ENCODE data around the gene KIF12. TPM values are rescaled to one million over a fixed set of nuclear protein-coding genes. Genes with fewer than 3 reads are reported as not detected.

KIF12 gene
- total RNA-seq, 1 experiment from 2014 or later, result 6.3 TPM

DNA sequence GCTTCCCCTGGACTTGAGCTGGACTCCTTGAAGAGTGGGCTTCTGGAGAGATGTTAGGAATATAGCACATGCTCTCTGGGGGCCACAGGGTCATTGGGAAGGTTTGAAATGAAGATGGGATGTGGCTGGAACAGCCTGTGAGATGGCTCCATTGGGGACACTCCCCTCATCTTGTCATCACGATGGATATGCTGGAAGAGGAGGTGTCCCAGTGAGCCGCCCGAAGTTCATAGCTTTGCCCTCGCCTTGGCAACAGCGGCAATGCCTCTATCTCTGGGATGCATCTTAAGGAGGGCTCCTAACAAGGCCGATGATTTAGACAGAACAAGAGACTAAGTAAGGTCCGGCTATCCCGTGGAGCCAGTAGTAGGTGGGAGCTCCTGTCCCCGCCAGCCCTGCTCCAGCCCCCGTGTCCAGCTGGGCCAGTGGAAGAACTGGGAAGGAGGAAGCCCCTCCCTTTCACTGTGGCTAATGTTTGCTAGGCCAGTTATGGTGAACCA lies 44.9 kb downstream of the KIF12 start:
- H3K27ac ChIP-seq (ENCODE audit: low read length), result no peak overlapping the region
- DNase-seq (no peak), ATAC-seq (no peak)
- intact Hi-C loops (cut with micrococcal nuclease), result no loop called here
- H3K4me2 ChIP-seq (ENCODE audit: low read length), result no peak overlapping the region
- H4K20me1 ChIP-seq (ENCODE audit: low read length), result no peaks in the 10 kb centered on the region
- POLR2A ChIA-PET (ENCODE audit: unreplicated experiment), result no interaction called here
- no peaks in the 10 kb centered on the region for H3K4me1 ChIP-seq (ENCODE audit: insufficient read depth, low read length)
- H3K36me3 ChIP-seq (ENCODE audit: low read depth, low read length), result no peaks in the 10 kb centered on the region
- H3K27me3 ChIP-seq (ENCODE audit: low read length), result no peaks in the 10 kb centered on the region
- no peak overlapping the region for H3K9ac ChIP-seq (ENCODE audit: low read length)
- H3K9me3 ChIP-seq (ENCODE audit: low read length), result no peaks in the 10 kb centered on the region
- CTCF ChIA-PET, result no interaction called here
- no peaks in the 10 kb centered on the region for H3K9me2 ChIP-seq (replicated peaks; ENCODE audit: low read length)
- H3F3A ChIP-seq (ENCODE audit: low read length, unreplicated experiment), result no peaks in the 10 kb centered on the region
- no TSS peak for BruUV-seq (replicated peaks)
- TF ChIP-seq EZH2 (IDR thresholded peaks at IDR 0.05; ENCODE audit: low read length, unreplicated experiment), result no peak
- TF ChIP-seq EZH2phosphoT487 (IDR thresholded peaks at IDR 0.05; ENCODE audit: borderline replicate concordance, low read length), result no peak
- TF ChIP-seq, protein P1, sequence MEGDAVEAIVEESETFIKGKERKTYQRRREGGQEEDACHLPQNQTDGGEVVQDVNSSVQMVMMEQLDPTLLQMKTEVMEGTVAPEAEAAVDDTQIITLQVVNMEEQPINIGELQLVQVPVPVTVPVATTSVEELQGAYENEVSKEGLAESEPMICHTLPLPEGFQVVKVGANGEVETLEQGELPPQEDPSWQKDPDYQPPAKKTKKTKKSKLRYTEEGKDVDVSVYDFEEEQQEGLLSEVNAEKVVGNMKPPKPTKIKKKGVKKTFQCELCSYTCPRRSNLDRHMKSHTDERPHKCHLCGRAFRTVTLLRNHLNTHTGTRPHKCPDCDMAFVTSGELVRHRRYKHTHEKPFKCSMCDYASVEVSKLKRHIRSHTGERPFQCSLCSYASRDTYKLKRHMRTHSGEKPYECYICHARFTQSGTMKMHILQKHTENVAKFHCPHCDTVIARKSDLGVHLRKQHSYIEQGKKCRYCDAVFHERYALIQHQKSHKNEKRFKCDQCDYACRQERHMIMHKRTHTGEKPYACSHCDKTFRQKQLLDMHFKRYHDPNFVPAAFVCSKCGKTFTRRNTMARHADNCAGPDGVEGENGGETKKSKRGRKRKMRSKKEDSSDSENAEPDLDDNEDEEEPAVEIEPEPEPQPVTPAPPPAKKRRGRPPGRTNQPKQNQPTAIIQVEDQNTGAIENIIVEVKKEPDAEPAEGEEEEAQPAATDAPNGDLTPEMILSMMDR (conservative IDR thresholded peaks at IDR 0.05; ENCODE audit: low read depth, low read length), result no peak
- no peaks in the 10 kb centered on the region for H3K79me2 ChIP-seq (ENCODE audit: low read length)
- no peak overlapping the region for H2AFZ ChIP-seq (ENCODE audit: low read length)
- no peak overlapping the region for H3K4me3 ChIP-seq (ENCODE audit: low read length)

DNA sequence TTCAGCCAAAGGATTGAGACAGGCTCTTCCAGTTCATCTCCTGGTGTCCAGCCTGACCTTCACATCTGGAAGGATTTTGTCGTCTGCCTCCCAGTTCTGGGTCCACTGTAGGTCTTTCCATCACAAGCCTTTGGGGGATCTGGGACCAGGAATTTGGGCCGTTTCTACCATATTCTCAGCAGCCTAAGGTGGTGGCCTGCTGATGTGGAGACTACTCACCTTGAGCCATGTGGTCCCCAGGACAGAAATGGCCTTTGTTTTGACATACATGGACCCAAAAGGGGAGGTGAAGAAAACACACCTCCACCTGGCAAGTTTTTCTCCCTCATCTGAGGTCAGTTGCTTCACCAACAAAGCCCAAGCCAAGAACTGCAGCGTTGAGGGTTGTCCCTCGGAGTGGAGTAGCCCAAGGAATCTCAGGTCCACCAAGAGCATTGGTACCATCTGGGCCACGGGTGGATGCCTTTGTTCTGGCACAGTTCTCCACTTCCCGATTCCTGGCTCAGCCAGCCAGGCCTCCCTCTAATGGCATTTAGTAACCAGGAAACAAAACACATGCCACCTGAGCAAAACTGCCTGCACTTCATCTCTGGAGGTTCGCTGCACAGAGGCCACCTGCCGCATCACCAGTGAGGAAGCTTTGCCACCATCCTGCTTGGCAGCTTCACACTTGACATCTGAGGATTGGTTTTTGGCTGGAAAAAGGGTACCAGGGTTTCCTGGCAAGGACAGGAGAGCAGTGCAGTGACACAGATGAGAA lies 45.7 kb downstream of the KIF12 start:
- Histone ChIP-seq H3K9me2 (replicated peaks; ENCODE audit: low read length) (no peaks in the 10 kb centered on the region), H3K27ac (ENCODE audit: low read length) (no peak overlapping the region), H3K4me1 (ENCODE audit: insufficient read depth, low read length) (no peaks in the 10 kb centered on the region), H3K4me3 (ENCODE audit: low read length) (no peak overlapping the region), H4K20me1 (ENCODE audit: low read length) (no peaks in the 10 kb centered on the region), H3K9me3 (ENCODE audit: low read length) (no peaks in the 10 kb centered on the region), H3K27me3 (ENCODE audit: low read length) (no peaks in the 10 kb centered on the region), H3K36me3 (ENCODE audit: low read depth, low read length) (no peaks in the 10 kb centered on the region; the same call in 1 of the 2 replicates), H3K9ac (ENCODE audit: low read length) (no peak overlapping the region), H3F3A (ENCODE audit: low read length, unreplicated experiment) (no peaks in the 10 kb centered on the region), H3K79me2 (ENCODE audit: low read length) (no peaks in the 10 kb centered on the region), H2AFZ (ENCODE audit: low read length) (no peak overlapping the region), H3K4me2 (ENCODE audit: low read length) (no peak overlapping the region)
- intact Hi-C loops (cut with micrococcal nuclease), result no loop called here
- CTCF ChIA-PET, result no interaction called here
- TF ChIP-seq EZH2phosphoT487 (IDR thresholded peaks at IDR 0.05; ENCODE audit: borderline replicate concordance, low read length) (no peak), EZH2 (IDR thresholded peaks at IDR 0.05; ENCODE audit: low read length, unreplicated experiment) (no peak)
- TF ChIP-seq, protein P1 (conservative IDR thresholded peaks at IDR 0.05; ENCODE audit: low read depth, low read length), result no peak
- no TSS peak for BruUV-seq (replicated peaks)
- no peak for DNase-seq
- ATAC-seq, result no peak
- POLR2A ChIA-PET (ENCODE audit: unreplicated experiment), result no interaction called here

DNA sequence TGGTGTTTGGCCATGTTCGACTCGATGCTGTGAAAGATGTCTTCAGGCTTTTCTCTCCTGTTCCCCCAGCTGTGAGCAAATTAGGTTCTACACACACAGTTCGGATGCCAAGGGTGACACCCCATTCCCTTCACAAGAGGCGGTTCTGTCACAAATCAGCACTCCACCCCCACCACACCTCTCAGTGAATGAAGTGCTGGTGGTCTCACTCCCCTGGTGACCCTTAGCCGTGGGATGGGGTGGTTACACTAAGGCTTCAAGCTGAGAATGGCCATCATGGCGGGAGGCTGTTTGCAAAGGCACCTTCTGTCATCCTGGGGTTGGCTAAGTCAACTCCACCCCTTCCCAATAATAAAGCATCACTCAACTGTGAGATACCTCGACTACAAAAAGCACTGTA lies 47.4 kb downstream of the KIF12 start:
- H3K9ac ChIP-seq (ENCODE audit: low read length), result no peak overlapping the region
- no peak for DNase-seq
- no peak overlapping the region for H3K27ac ChIP-seq (ENCODE audit: low read length)
- H3K9me3 ChIP-seq (ENCODE audit: low read length), result no peaks in the 10 kb centered on the region
- no peak for TF ChIP-seq EZH2phosphoT487 (IDR thresholded peaks at IDR 0.05; ENCODE audit: borderline replicate concordance, low read length)
- TF ChIP-seq, protein P1 (conservative IDR thresholded peaks at IDR 0.05; ENCODE audit: low read depth, low read length), result no peak
- TF ChIP-seq EZH2 (IDR thresholded peaks at IDR 0.05; ENCODE audit: low read length, unreplicated experiment), result no peak
- intact Hi-C loops (cut with micrococcal nuclease), result no loop called here
- ChIA-PET POLR2A (ENCODE audit: unreplicated experiment) (no interaction called here), CTCF (no interaction called here)
- BruUV-seq (replicated peaks), result no TSS peak
- no peak overlapping the region for H2AFZ ChIP-seq (ENCODE audit: low read length)
- H3K4me3 ChIP-seq (ENCODE audit: low read length), result no peak overlapping the region
- H3K4me2 ChIP-seq (ENCODE audit: low read length), result no peak overlapping the region
- H3F3A ChIP-seq (ENCODE audit: low read length, unreplicated experiment), result no peaks in the 10 kb centered on the region
- H3K9me2 ChIP-seq (replicated peaks; ENCODE audit: low read length), result no peaks in the 10 kb centered on the region
- no peaks in the 10 kb centered on the region; the same call in 1 of the 2 replicates for H3K36me3 ChIP-seq (ENCODE audit: low read depth, low read length)
- H3K79me2 ChIP-seq (ENCODE audit: low read length), result no peaks in the 10 kb centered on the region
- no peaks in the 10 kb centered on the region for H4K20me1 ChIP-seq (ENCODE audit: low read length)
- no peak for ATAC-seq
- peaks cover 6% of the 10 kb centered on the region; the same call in 1 of the 2 replicates for H3K4me1 ChIP-seq (ENCODE audit: insufficient read depth, low read length)
- no peaks in the 10 kb centered on the region for H3K27me3 ChIP-seq (ENCODE audit: low read length)

All from PC-3 (cell line).